ENCODE measurements around the gene TMEM182.

GRCh38 chr2:102726128-102727087, 35.4 kb upstream of the TMEM182 start:
- TF ChIP-seq CTCF (IDR thresholded peaks at IDR 0.05; ENCODE audit: insufficient read depth, low read depth, low read length) (no peak), EZH2 (IDR thresholded peaks at IDR 0.05; ENCODE audit: insufficient read depth, low read length) (no peak)

Data from astrocyte (in vitro differentiated cells and primary cell).